GM12878 (cell line): ENCODE data around the gene GON4L. TPM values are rescaled to one million over a fixed set of nuclear protein-coding genes. Genes with fewer than 3 reads are reported as not detected.
"Not testable (repeated sequence)": the region's sequence is repeated elsewhere in the genome, so short reads cannot be mapped to it uniquely, and the experiment has no call there.

Source experiments
- ATAC-seq: fragments of 200-7000 bp; cut with Tn5 transposase; 3 replicates; pipeline ENCODE4 v1.9.1; 2020; ENCODE audit warnings: mild to moderate bottlenecking, moderate library complexity
- BruUV-seq: library from RNA; stranded (reverse); fragments of 400-500 nt; replicated peaks from 2 replicates; lab custom pipeline; 2021; lab: Mats Ljungman, UMichigan
- CTCF ChIA-PET: fragments of 300-600 bp; sonication (Branson Sonifier 250); formaldehyde crosslinking; extraction: SDS; loops from one replicate; lab custom pipeline; 2021; ENCODE audit warnings: inconsistent platforms; lab: Yijun Ruan, JAX
- POLR2A ChIA-PET: fragments of 350-600 bp; formaldehyde crosslinking; extraction: SDS; loops from one replicate; lab custom pipeline; 2021; ENCODE audit warnings: inconsistent platforms; lab: Charles Lee
- RAD21 ChIA-PET: fragments of 300-600 bp; sonication (Branson Sonifier 250); formaldehyde crosslinking; loops from one replicate; lab custom pipeline; 2023; ENCODE audit warnings: antibody characterized with exemption; ENCODE audit not compliant: unreplicated experiment; lab: Charles Lee
- SMC1A ChIA-PET: fragments of 300-600 bp; sonication (Branson Sonifier 250); formaldehyde crosslinking; loops from one replicate; lab custom pipeline; 2023; ENCODE audit not compliant: unreplicated experiment, uncharacterized antibody; lab: Charles Lee
- DNase-seq: peaks from one replicate; pipeline ENCODE4 v3.0.0-alpha.2; 2011; ENCODE audit warnings: low read depth, low spot score
- FAIRE-seq: peaks from 3 replicates; lab custom pipeline; 2011; peaks lifted over from hg19 to GRCh38; lab: Jason Lieb, UNC
- H2AFZ ChIP-seq: 2 replicates; pipeline ENCODE4 v1.6.0; 2011; ENCODE audit warnings: low read depth, low read length, control low read depth; ENCODE audit not compliant: control insufficient read depth
- H3K27ac ChIP-seq: 2 replicates; pipeline ENCODE4 v1.5.1; 2011; ENCODE audit warnings: control low read depth; ENCODE audit not compliant: control insufficient read depth, insufficient read depth
- H3K27me3 ChIP-seq, 2 experiments: replicated peaks in 1 of 2; 2 replicates each; pipeline versions ENCODE4 v1.6.0 to v1.6.1; 2011; ENCODE audit warnings: low read length in 1 of 2; ENCODE audit not compliant: control insufficient read depth in 2 of 2, insufficient read depth in 2 of 2
- H3K36me3 ChIP-seq, 2 experiments: 2 replicates each; pipeline ENCODE4 v1.5.1; 2011; ENCODE audit warnings: low read length in 1 of 2; ENCODE audit not compliant: control insufficient read depth in 2 of 2, insufficient read depth in 2 of 2
- H3K4me1 ChIP-seq: 2 replicates; pipeline ENCODE4 v1.6.1; 2011; ENCODE audit warnings: mild to moderate bottlenecking, low read length, moderate library complexity, mixed read lengths; ENCODE audit not compliant: control insufficient read depth, insufficient read depth
- H3K4me2 ChIP-seq: 2 replicates; pipeline ENCODE4 v1.6.0; 2011; ENCODE audit warnings: control low read depth; ENCODE audit not compliant: control insufficient read depth, insufficient read depth
- H3K4me3 ChIP-seq: fragments of 200-600 bp; sonication (generic); 2 replicates; pipeline ENCODE4 v1.5.1; 2016
- H3K79me2 ChIP-seq: 2 replicates; pipeline ENCODE4 v1.6.0; 2011; ENCODE audit warnings: low read length; ENCODE audit not compliant: control insufficient read depth, insufficient read depth
- H3K9ac ChIP-seq: 2 replicates; pipeline ENCODE4 v1.8.0; 2011; ENCODE audit warnings: low read length, control low read depth, mixed read lengths; ENCODE audit not compliant: control insufficient read depth, insufficient read depth
- H3K9me3 ChIP-seq: replicated peaks from 3 replicates; pipeline ENCODE4 v1.5.1; 2011; ENCODE audit warnings: mild to moderate bottlenecking, low read length; ENCODE audit not compliant: control insufficient read depth, insufficient read depth
- H4K20me1 ChIP-seq: 2 replicates; pipeline ENCODE4 v1.6.0; 2011; ENCODE audit not compliant: control insufficient read depth, insufficient read depth
- WGBS: methylation state at CpG from one replicate; pipeline ENCODE4 v1.1.6; 2016; ENCODE audit warnings: low lambda C conversion rate; ENCODE audit not compliant: insufficient replicate concordance, insufficient coverage; ENCODE audit errors: missing lambda C conversion rate; 5-methylcytosine and 5-hydroxymethylcytosine counted together
- in situ Hi-C: fragments of 300-500 bp; cut with MboI; formaldehyde crosslinking; loops from 9 replicates; pipeline ENCODE4 v1.14.3; 2018; ENCODE audit warnings: mixed read lengths
- intact Hi-C: fragments of 100-400 bp; cut with micrococcal nuclease; formaldehyde crosslinking; loops from one replicate; pipeline ENCODE4 v1.14.2; 2022; ENCODE audit not compliant: unreplicated experiment
- polyA plus RNA-seq, 11 experiments: library from polyadenylated mRNA; depleted of rRNA in 4 of 11; unstranded in 6 of 11; stranded (reverse) in 5 of 11; fragments of >200 nt; fragmentation: Nextera tagmentation in 4 of 11; fragmentation: Illumina TruSeq in 1 of 11; extraction: Ambion mirVana in 4 of 11; extraction: Trizol in 1 of 11; gene quantifications; 1 replicate in 1 of 11; 2 replicates in 10 of 11; pipeline versions ENCODE4 v1.2.1 to v1.2.3, GENCODE V29; 2011 to 2016; ENCODE audit warnings: inconsistent platforms in 2 of 11, missing spikeins in 2 of 11, low read depth in 1 of 11
- total RNA-seq, 4 experiments: library from RNA; depleted of rRNA in 3 of 4; stranded (reverse); fragments of >200 nt in 3 of 4; fragmentation: Illumina TruSeq in 1 of 4; extraction: Trizol in 1 of 4; gene quantifications; 2 replicates each; pipeline versions ENCODE4 v1.2.1 to v1.2.3, GENCODE V29; 2013 to 2021

GON4L gene
- total and polyA plus RNA-seq, 10 of the 15 experiments (the other 5 are each of a cell fraction or from before 2014, with no cell fraction given) = 17.7 to 40.7 (median 28.0) TPM

GRCh38 chr1:155763989-155764388 lies 93.0 kb downstream of the GON4L start:
- ATAC-seq, DNase-seq, H2AFZ ChIP-seq, H3K79me2 ChIP-seq, in situ Hi-C loops, FAIRE-seq, H3K4me2 ChIP-seq, BruUV-seq, H3K4me1 ChIP-seq, H3K4me3 ChIP-seq, RAD21 ChIA-PET, H4K20me1 ChIP-seq, H3K9me3 ChIP-seq, H3K27ac ChIP-seq, H3K27me3 ChIP-seq, SMC1A ChIA-PET, CTCF ChIA-PET, intact Hi-C loops, POLR2A ChIA-PET, H3K9ac ChIP-seq: not testable (repeated sequence)
- H3K36me3 ChIP-seq = peaks cover 5 to 14% of the 10 kb centered on the region in 2 experiments
- 97% methylated on average over 7 of the region's 7 CpGs for WGBS

DNA sequence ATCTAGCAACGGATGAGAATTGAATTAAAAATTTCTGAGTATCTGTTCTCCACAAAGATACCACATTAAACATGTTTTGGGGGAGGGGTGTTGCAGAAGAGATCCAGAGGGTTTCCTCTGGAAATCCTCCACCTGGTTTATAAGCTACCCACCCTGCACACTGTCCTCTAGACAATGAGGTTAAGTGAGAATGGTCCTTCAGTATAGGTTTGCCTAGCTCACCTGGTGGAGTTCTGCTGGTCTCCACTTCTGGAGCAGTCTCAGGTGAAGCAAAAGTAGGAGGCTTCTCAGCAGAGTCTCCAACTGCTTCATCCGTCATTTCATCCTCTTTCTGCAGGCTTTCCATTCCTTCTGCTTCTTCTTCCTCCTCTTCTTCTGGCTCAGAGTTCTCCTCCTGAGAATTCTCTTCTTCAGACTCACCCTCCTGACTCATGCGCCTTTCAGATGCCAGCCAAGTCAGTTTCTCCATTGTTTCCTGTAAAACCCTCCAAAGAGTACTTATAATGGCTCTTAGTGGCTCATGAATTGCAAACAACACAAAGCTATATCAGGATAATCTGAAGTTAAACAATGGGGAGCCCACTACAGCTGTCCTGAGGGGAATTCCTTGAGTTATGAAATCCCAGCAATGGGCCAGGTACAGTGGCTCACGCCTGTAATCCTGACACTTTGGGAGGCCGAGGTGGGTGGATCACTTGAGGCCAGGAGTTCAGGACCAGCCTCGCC lies 93.8 kb downstream of the GON4L start:
- H3K9ac ChIP-seq, ATAC-seq, H3K27me3 ChIP-seq, FAIRE-seq, H3K4me3 ChIP-seq, RAD21 ChIA-PET, in situ Hi-C loops, H2AFZ ChIP-seq, H3K4me1 ChIP-seq, H4K20me1 ChIP-seq, POLR2A ChIA-PET, H3K9me3 ChIP-seq, CTCF ChIA-PET, H3K27ac ChIP-seq, H3K4me2 ChIP-seq, BruUV-seq, intact Hi-C loops, DNase-seq, H3K79me2 ChIP-seq: not testable (repeated sequence)
- H3K36me3 ChIP-seq = peaks cover 3 to 15% of the 10 kb centered on the region in 2 experiments
- SMC1A ChIA-PET = interaction anchor here (1.2 kb wide), 1 partner anchor 41 kb away, joined by 3 read pairs; no protein-coding TSS in a partner anchor
- 79% methylated on average over 6 of the region's 6 CpGs for WGBS
